ENCODE results near the gene PIAS4. TPM values are rescaled to one million over a fixed set of nuclear protein-coding genes. Genes with fewer than 3 reads are reported as not detected.

The PIAS4 gene
- total RNA-seq, 2 donors from 2014 or later: 20.8 to 22.7 TPM

- H3K9me3 ChIP-seq (ENCODE audit: control insufficient read depth, low read length, poor library complexity, severe bottlenecking): no peaks in the 10 kb centered on the region
- Mint-ChIP-seq H3K4me1 (no peaks in the 10 kb centered on the region), H3K27me3 (no peaks in the 10 kb centered on the region), H3K27ac (no peak overlapping the region), H3K36me3 (ENCODE audit: low read depth) (no peaks in the 10 kb centered on the region), H3K4me3 (no peak overlapping the region)
- ATAC-seq (no peak), DNase-seq (no peak)
Observed at GRCh38 chr19:4030981-4031380, 23.4 kb downstream of the PIAS4 start.

DNA sequence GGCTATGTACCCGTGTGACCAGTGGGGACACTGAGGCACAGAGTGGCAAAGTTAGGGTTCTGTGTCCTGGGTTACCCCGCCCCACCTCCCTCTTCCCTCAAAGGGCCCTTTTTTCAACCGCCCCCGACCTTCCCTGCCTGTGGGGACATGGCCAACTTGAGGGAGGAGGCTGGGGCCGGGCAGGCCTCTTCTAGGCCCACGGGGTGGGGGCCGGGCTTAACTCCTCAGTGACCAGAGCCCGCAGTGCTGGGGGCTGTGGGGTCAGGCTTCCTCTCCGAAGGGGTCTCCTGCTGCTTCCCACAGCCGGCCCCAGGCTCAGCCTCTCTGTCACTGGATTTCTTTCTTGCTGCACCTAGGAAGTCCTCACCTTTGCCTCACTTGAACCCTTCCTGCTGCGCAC, 23.9 kb downstream of the PIAS4 start:
- no peak overlapping the region for H3K27ac Mint-ChIP-seq
- H3K9me3 ChIP-seq (ENCODE audit: control insufficient read depth, low read length, poor library complexity, severe bottlenecking): no peaks in the 10 kb centered on the region

GRCh38 chr19:4032436-4032835, 24.9 kb downstream of the PIAS4 start:
- H3K9me3 ChIP-seq (ENCODE audit: control insufficient read depth, low read length, poor library complexity, severe bottlenecking): no peaks in the 10 kb centered on the region
- H3K4me3 Mint-ChIP-seq: no peak overlapping the region
- no peak overlapping the region for H3K27ac Mint-ChIP-seq
- no peak for DNase-seq
- no peaks in the 10 kb centered on the region for H3K27me3 Mint-ChIP-seq
- H3K4me1 Mint-ChIP-seq: no peaks in the 10 kb centered on the region
- H3K36me3 Mint-ChIP-seq (ENCODE audit: low read depth): no peaks in the 10 kb centered on the region
- ATAC-seq: no peak

More for the DNA sequence above, 23.9 kb downstream of the PIAS4 start:
- Mint-ChIP-seq H3K27me3 (no peaks in the 10 kb centered on the region), H3K4me1 (no peaks in the 10 kb centered on the region), H3K4me3 (no peak overlapping the region), H3K36me3 (ENCODE audit: low read depth) (no peaks in the 10 kb centered on the region)
- DNase-seq (no peak), ATAC-seq (no peak)

DNA sequence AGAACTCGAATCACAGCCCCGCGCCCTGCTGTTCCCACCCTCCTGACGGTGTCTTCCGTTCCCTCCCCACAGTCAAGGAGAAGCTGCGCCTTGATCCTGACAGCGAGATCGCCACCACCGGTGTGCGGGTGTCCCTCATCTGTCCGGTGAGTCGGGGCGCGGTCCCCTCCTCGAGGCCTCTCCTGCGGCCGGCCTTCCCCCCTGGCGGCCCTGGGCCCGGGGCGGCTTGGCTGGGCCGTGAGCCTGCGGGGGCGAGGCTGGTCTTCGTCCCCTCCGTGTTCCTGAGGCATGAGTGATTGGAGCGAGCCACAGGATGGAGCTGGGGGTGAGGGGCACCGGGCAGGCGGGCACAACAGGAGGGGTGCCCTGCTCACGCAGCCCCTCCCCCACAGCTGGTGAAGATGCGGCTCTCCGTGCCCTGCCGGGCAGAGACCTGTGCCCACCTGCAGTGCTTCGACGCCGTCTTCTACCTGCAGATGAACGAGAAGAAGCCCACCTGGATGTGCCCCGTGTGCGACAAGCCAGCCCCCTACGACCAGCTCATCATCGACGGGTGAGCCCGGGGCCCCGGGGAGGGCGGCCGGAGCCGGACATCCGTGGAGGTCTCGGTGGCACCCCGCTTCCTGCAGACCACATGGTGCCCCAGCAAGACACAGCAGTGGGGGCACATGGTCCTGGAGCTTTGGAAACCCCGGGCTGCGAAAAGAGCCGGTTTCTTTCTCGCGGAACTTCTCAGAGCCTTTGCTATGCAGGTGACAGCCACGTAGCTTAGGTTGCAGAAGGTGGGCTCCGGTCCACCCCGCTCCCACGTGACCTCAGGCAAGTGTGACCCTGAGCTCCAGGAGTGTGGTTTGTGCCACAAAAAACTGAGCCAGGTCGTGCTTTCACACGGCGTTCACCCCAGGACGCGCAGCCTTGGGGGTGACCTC, 25.8 kb downstream of the PIAS4 start:
- DNase-seq: no peak
- H3K27ac Mint-ChIP-seq: no peak overlapping the region
- H3K4me1 Mint-ChIP-seq: no peaks in the 10 kb centered on the region
- H3K27me3 Mint-ChIP-seq: no peaks in the 10 kb centered on the region
- H3K36me3 Mint-ChIP-seq (ENCODE audit: low read depth): no peaks in the 10 kb centered on the region
- no peaks in the 10 kb centered on the region for H3K9me3 ChIP-seq (ENCODE audit: control insufficient read depth, low read length, poor library complexity, severe bottlenecking)
- no peak overlapping the region for H3K4me3 Mint-ChIP-seq
- ATAC-seq: no peak

DNA sequence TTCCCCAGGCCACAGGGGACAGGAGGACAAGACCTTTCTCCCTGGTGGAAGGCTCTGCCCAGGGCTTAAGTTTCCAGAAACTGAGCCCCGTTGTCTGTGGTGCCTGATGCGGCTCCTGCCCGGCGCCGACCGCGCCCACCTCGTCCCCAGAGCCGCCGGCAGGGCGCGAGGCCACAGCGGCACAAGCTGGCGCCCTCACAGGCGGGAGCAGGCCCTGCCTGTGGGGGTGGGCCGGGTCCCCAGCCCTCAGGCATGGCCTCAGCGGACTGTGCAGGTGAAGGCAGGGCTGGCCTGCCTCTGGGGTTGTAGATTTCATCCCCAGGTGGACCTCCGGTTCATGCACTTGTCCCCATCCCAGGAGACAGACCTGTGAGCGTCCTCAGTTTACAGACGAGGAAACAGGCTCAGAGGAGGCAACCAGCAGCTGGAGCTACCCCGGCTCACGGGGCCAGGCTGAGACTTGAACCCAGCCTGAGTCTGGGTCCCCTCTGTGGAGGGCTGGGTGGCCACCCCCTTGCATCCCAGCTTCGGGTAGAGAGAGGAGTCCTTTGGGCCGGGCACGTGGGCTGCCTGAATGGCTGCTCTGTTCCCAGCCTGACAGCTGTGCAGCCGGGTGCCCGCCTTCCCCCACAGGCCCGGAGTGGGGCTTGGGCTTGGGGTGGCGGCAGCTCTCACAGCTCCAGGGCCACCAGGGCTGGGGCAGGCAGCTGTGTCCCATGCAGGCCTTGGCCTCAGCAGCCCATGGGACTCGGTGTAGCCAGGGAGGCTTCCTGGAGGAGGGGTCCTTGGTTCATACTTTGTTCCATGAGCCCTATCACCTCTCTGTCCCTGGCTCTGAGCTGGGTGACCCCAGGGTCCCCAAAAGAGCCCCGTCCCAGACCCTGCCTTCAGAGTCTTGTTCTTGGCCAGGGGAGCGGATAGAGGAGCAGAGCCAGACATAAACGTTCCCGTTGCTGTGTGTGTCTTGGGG, 26.8 kb downstream of the PIAS4 start:
- Mint-ChIP-seq H3K4me1 (no peaks in the 10 kb centered on the region), H3K4me3 (no peak overlapping the region), H3K27me3 (no peaks in the 10 kb centered on the region), H3K36me3 (ENCODE audit: low read depth) (no peaks in the 10 kb centered on the region), H3K27ac (no peak overlapping the region)
- ATAC-seq: no peak
- DNase-seq: no peak
- no peaks in the 10 kb centered on the region for H3K9me3 ChIP-seq (ENCODE audit: control insufficient read depth, low read length, poor library complexity, severe bottlenecking)

GRCh38 chr19:4035018-4035566, 27.6 kb downstream of the PIAS4 start:
- H3K9me3 ChIP-seq (ENCODE audit: control insufficient read depth, low read length, poor library complexity, severe bottlenecking): no peaks in the 10 kb centered on the region
- Mint-ChIP-seq H3K4me3 (no peak overlapping the region), H3K27me3 (no peaks in the 10 kb centered on the region), H3K4me1 (peaks cover 2% of the 10 kb centered on the region), H3K36me3 (ENCODE audit: low read depth) (no peaks in the 10 kb centered on the region), H3K27ac (no peak overlapping the region)
- ATAC-seq (no peak), DNase-seq (no peak)

DNA sequence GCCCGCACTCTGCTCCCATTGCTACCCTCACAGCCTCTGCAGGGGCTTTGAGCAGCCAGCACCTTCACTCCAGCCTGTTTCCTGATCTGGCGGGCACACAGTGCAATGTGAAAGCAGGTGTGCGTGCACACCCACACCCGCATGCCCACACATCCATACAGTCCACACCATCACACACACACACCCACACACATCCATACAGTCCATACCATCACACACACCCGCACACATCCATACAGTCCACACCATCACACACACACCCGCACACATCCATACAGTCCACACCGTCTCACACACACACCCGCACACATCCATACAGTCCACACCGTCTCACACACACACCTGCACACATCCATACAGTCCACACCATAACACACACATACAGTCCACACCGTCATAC, 28.0 kb downstream of the PIAS4 start:
- Mint-ChIP-seq H3K27ac (no peak overlapping the region), H3K36me3 (ENCODE audit: low read depth) (no peaks in the 10 kb centered on the region), H3K27me3 (no peaks in the 10 kb centered on the region), H3K4me3 (no peak overlapping the region), H3K4me1 (peaks cover 6% of the 10 kb centered on the region)
- H3K9me3 ChIP-seq (ENCODE audit: control insufficient read depth, low read length, poor library complexity, severe bottlenecking): no peaks in the 10 kb centered on the region
- ATAC-seq: no peak
- DNase-seq: no peak

- ATAC-seq: no peak
- no peaks in the 10 kb centered on the region for H3K27me3 Mint-ChIP-seq
- no peaks in the 10 kb centered on the region for H3K9me3 ChIP-seq (ENCODE audit: control insufficient read depth, low read length, poor library complexity, severe bottlenecking)
- H3K27ac Mint-ChIP-seq: no peak overlapping the region
- H3K36me3 Mint-ChIP-seq (ENCODE audit: low read depth): no peaks in the 10 kb centered on the region
- no peak for DNase-seq
- H3K4me3 Mint-ChIP-seq: no peak overlapping the region
- H3K4me1 Mint-ChIP-seq: peaks cover 6% of the 10 kb centered on the region
Observed at GRCh38 chr19:4036576-4037300, 29.2 kb downstream of the PIAS4 start.

DNA sequence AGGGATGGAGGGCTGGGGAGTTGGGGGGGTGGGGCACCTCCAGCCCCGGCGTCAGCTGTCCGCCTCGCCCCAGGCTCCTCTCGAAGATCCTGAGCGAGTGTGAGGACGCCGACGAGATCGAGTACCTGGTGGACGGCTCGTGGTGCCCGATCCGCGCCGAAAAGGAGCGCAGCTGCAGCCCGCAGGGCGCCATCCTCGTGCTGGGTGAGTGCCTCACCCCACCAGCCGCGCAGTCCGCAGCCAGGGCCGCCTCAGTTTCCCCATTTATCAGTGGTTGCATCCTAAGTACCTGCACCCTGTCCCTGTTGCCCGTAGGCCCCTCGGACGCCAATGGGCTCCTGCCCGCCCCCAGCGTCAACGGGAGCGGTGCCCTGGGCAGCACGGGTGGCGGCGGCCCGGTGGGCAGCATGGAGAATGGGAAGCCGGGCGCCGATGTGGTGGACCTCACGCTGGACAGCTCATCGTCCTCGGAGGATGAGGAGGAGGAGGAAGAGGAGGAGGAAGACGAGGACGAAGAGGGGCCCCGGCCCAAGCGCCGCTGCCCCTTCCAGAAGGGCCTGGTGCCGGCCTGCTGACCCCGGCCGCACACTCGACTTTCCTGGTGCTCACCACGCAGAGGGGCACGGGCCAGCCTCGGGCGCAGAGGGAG, 29.9 kb downstream of the PIAS4 start:
- Mint-ChIP-seq H3K27ac (no peak overlapping the region), H3K4me1 (peaks cover 6% of the 10 kb centered on the region)
- ATAC-seq: no peak

DNA sequence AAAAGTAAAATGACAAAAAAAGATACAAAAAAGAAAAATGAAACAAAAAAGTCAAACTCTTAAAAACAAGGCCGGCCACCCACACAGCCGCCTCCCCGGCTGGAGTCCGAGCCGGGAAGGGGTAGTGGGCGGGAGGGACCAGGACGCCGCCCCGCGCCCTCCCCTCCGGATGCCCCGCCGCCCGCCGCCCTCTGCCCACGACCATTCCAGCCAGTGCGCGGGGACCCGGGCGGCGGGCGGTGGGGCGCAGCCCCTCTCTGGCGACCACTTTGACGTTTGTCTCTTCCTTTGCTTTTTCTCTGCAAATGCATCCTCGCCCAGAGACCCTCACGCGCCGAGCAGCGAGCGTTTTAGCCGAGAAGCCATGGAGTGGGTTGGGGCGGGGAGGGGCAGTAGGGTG, 30.5 kb downstream of the PIAS4 start:
- Mint-ChIP-seq H3K4me1 (peaks cover 6% of the 10 kb centered on the region), H3K36me3 (ENCODE audit: low read depth) (no peaks in the 10 kb centered on the region), H3K4me3 (no peak overlapping the region), H3K27me3 (no peaks in the 10 kb centered on the region), H3K27ac (no peak overlapping the region)
- no peaks in the 10 kb centered on the region for H3K9me3 ChIP-seq (ENCODE audit: control insufficient read depth, low read length, poor library complexity, severe bottlenecking)
- ATAC-seq: no peak
- DNase-seq: no peak

More for the DNA sequence above, 29.9 kb downstream of the PIAS4 start:
- no peak for DNase-seq
- no peaks in the 10 kb centered on the region for H3K9me3 ChIP-seq (ENCODE audit: control insufficient read depth, low read length, poor library complexity, severe bottlenecking)
- H3K36me3 Mint-ChIP-seq (ENCODE audit: low read depth): no peaks in the 10 kb centered on the region
- H3K27me3 Mint-ChIP-seq: no peaks in the 10 kb centered on the region
- no peak overlapping the region for H3K4me3 Mint-ChIP-seq

- DNase-seq: no peak
- H3K27me3 Mint-ChIP-seq: no peaks in the 10 kb centered on the region
- ATAC-seq: no peak
- no peak overlapping the region for H3K4me3 Mint-ChIP-seq
- H3K9me3 ChIP-seq (ENCODE audit: control insufficient read depth, low read length, poor library complexity, severe bottlenecking): no peaks in the 10 kb centered on the region
- no peaks in the 10 kb centered on the region for H3K36me3 Mint-ChIP-seq (ENCODE audit: low read depth)
- H3K4me1 Mint-ChIP-seq: peaks cover 6% of the 10 kb centered on the region
- H3K27ac Mint-ChIP-seq: no peak overlapping the region
Observed at GRCh38 chr19:4038661-4039423, 31.3 kb downstream of the PIAS4 start.

Measured in T-helper 17 cell (primary cell).